Left cardiac atrium (tissue), 4 donors: ENCODE measurements around the gene ATP5PD. TPM values are rescaled to one million over a fixed set of nuclear protein-coding genes. Genes with fewer than 3 reads are reported as not detected.
"Not testable (repeated sequence)": the region's sequence is repeated elsewhere in the genome, so short reads cannot be mapped to it uniquely, and the experiment has no call there.

Experiments
- ATAC-seq, 2 donors: fragments of 200-7000 bp; cut with Tn5 transposase; one replicate each; pipeline ENCODE4 v1.9.1; 2020; ENCODE audit warnings: mild to moderate bottlenecking in 2 of 2, moderate library complexity in 2 of 2
- DNase-seq: peaks from one replicate; pipeline ENCODE4 v3.0.0-alpha.2; 2020
- intact Hi-C, 2 donors: fragments of 100-400 bp; cut with DNase I; formaldehyde crosslinking; loops; one replicate each; pipeline versions ENCODE4 v1.14.1 to v1.15.1; 2022 to 2023
- total RNA-seq, 2 donors: library from RNA; stranded (reverse); fragmentation: NEBNext Ultra II Directional; extraction: Animal tissue kit (Norgen Biotek cat#: 25700); gene quantifications; one replicate each; pipeline ENCODE4 v1.2.1, GENCODE V29; 2021
- donor health status: DM: no; HTN: yes; CAD: no.
- donor health status: DM: no; HTN: yes; CAD: no; lungs with severe emphysema.
- donor health status: DM: yes; HTN: yes; CAD: no.
- donor health status: Dilated cardiomyopathy.

ATP5PD gene
- total RNA-seq, 2 donors from 2014 or later, result 676 to 729 TPM

DNA sequence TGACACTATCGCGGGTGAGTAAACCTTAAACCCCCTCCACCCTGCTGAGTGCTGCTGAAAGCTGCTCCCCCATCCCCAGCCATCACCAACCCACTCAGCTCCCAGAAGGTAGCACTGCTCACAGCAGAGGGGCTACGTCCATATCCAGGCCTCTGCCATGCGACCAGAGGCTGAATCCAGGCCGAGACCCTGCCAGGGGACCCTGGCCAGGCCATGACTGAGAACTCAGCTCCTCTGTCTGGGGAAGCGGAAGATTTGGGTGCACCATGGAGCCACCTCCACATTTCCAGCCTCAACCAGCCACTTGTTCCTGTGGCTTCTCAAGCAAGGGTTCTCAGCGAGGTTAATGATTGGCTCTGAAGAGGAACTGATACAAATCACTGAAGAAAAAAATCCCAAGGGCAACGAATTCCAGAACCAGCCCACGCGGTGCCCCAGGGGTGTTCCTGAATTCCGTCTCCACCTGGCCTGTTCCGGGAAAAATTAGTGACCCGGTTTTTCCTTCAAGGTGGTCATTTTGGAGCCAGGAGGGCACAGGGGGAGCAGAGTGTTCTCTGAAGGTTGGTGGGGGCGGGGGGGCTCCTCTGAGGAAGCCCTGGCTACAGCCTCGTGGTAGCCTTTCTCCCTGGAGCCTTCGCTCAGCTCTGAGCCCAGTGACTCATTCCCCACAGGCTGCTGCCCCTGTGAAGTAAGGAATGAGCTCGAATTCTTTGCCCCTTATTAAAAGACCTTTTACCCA is 31.7 kb upstream of the ATP5PD start:
- intact Hi-C loops, result no loop called here
- DNase-seq, result no peak
- ATAC-seq, result peak in 1 of 2 donors; percentile 26

DNA sequence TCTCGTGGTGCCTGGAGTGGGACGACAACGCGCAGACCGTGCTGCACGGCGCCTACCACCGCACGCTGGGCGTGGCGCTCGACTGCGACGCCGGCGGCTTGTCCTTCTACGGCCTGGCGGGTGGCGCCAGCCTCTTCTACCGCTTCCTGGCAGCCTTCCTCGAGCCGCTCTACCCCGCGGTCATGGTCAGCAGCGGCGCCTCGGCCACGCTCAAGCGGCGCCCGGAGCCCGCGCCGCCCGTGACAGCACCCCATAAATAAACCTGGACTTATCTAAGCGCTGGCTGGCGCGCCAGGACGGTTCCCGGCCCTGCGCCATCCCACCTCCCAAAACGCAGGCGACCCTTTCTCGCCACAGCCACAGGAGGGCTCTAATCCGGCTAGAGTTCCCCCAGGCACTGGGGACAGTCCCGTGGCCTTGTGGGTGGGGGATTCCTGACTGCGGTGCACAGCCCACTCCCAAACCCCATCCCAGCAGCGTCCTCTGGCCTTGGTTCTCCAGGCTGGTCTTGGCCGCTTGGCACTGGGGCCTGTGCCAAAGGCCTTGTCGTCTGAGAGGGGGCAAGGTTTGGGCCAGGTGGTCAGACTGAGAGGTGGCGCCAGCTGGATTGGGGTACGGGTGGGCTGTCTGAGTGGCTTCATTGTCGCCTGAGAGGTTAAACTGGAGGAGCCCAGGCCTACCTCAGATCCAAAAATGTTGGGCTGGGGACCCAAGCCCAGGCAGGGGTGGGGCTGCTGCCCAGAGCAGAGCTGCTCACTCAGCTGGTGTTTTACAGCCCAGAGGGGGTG is 30.9 kb upstream of the ATP5PD start:
- DNase-seq (peak; percentile 86), ATAC-seq (peak; percentile 86 to 91)
- intact Hi-C loops, result no loop called here

DNA sequence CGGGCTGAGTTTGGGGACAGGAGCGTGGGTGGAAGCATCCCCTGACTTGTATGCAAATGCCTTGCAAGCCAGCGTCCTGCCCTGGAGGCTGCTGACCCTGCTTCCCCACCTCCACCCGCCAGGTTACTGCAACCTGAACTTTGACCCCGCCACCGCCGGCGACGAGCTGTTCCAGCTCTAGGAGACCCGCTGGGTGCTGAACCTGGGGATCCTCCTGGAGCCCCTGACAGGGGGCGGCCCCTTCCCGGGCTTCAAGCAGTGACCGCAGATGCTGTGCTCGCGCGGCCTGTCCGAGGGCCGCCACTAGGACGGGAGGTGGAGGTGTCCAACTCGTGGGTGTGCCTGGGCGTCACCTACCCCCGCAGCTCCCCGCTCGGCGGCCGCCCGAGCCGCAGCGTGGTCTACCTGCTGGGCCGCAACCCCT is 30.3 kb upstream of the ATP5PD start:
- no peak for ATAC-seq
- no peak for DNase-seq
- intact Hi-C loops, result no loop called here

DNA sequence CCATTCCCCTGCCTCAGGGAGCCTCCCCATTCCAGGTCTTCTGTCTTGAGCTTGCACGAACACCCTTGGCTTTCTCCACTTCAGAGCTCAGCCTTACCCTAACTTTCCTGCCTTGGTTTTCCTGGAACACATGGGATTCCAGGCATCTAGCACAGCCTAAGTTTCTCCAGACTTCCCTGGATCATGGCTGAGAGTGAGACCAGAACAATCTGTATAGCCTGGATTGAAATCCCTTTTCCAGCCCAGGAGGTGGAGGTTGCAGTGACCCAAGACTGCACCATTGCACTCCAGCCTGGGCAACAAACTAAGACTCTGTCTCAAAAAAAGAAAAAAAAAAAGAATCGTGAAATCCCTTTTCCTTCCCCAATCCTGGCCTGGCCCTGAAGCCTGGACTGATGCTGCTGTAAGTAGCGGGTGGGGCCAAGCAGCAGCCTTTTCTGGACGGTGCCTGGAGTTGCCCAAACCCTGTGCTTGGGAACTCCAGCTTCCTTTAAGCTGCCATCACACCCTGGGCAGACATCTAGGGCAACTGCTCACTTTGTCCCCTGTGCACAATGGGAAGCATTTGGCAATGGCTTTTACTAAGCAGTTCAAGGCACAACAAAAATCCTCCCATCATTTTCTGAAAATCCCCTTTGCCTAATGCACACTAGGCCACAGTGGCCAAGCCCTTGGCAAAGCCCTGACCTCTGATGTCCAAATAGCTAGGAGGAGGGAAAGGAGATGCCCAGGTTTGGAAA is 29.0 kb upstream of the ATP5PD start:
- intact Hi-C loops, result no loop called here

DNA sequence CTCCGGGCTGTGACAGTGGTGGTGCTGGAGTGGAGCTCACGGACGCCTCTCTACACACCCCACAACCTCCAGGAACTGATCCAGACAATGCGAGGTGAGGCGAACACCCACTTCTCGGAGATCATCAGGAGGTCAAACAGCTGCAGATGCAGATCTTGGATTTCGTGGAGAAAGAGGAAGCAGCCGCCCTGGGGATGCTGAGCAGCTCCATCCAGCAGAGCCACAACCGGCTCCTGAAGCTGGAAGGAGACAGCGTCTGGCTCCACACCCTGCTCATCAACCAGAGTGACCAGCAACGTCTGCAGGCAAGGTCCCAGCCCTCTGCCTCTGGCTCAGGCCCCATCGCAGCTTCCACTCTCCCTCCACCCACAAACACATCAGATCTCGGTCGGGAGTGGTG is 27.8 kb upstream of the ATP5PD start:
- intact Hi-C loops, result no loop called here
- ATAC-seq (no peak), DNase-seq (no peak)

More for the DNA sequence above, 29.0 kb upstream of the ATP5PD start:
- ATAC-seq (no peak), DNase-seq (no peak)

DNA sequence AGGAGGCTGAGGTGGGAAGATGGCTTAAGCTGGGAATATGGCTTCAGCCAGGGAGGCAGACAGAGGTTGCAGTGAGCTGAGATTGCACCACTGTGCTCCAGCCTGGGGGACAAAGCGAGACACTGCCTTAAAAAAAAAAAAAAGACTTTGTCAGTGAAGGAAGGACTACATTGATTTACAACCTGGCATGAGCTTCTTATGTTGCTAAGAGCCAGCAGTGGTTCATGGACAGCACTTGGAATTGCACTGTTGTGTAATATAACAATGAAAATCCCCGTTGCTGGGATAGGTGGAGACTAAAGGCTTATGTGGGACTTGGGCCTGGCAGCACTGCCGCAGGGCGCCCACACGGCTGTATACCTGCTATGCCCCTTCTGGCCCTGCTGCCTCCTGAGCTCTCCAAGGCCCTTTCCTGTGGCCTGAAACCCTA is 26.9 kb upstream of the ATP5PD start:
- no peak for ATAC-seq
- intact Hi-C loops, result no loop called here
- DNase-seq, result no peak

DNA sequence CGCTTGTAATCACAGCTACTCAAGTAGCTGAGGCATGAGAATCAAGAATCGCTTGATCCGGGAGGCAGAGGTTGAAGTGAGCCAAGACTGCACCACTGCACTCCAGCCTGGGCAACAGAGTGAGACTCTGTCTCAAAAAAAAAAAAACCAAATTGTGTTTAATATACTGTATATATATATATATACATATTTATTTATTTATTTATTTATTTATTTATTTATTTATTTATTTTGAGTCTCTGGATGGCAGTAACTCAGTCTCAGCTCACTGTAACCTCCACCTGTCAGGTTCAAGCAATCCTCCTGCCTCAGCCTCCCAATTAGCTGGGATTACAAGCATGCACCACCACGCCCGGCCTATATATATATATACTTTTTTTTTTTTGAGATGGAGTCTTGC is 26.1 kb upstream of the ATP5PD start:
- ATAC-seq, intact Hi-C loops, DNase-seq: not testable (repeated sequence)

DNA sequence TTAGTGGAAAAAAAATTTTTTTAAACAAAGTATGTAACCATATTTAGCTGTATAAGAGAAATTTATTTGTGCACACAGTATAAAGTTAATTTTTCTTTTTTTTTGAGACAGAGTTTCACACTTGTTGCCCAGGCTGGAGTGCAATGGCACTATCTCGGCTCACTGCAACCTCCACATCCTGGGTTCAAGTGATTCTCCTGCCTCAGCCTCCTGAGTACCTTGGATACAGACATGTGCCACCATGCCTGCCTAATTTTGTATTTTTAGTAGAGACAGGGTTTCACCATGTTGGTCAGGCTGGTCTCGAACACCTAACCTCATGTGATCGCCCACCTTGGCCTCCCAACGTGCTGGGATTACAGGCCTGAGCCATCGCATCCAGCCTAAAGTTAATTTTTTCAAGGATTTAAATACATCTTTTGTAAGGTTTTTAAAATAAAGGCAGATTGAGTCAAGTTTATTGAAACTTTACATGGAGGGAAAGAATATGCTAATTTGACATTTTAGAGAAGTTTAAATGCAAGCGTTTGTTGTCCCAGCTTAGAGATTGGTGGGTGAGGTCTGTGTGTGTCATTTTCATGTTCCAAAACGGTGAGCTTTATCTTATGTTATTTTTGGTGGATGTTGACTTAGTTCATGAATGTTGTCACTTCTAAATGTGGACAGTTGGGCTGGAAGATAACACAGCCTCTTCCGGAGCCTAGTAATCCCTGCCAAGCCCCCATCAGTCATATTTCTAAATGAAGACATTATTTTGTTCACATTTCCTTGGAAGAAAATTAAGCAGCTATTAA is 24.9 kb upstream of the ATP5PD start:
- DNase-seq, intact Hi-C loops: not testable (repeated sequence)
- peak; percentile 55 to 80 for ATAC-seq

DNA sequence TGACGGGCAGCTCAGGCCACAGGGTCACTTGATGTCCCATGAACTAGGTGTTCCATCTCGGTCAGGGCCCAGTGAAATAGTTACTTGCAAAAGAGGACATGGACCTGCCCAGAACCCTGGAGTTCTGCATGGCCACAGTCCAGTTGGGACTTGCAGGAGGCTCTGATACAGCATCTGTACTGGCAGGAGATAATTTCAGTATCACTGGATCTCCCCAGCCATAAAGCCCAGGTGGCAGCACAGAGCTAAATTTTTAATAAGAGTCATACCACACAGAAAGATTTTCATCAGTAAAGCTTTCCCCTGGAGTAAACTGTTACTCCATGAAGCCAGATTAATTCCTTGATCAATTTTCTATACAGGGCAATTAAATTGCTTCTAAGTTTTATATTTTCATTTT is 23.0 kb upstream of the ATP5PD start:
- DNase-seq (no peak), ATAC-seq (peak in 1 of 2 donors; percentile 21)
- intact Hi-C loops, result loop anchor here in 1 of 2 donors (10.0 kb wide), 1 partner anchor 105 kb away; no protein-coding TSS in a partner anchor

DNA sequence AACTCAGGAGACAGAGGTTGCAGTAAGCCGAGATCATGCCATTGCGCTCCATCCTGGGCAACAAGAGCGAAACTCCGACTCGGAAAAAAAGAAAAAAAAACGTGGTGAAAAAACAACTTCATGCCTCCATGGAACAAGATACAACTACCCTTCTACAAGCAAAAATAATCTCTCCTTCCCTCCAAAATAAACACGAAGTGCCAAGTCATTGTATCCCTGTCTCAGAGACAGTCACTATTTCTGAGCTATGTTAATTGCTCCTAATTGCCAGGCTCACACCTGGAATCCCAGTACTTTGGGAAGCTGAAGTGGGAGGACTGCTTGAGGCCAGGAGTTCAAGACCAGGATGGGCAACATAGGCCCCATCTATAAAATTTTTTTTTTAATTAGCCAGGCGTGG is 22.0 kb upstream of the ATP5PD start:
- intact Hi-C loops, result loop anchor here in 1 of 2 donors (10.0 kb wide), 1 partner anchor 106 kb away; no protein-coding TSS in a partner anchor
- DNase-seq (no peak), ATAC-seq (no peak)

DNA sequence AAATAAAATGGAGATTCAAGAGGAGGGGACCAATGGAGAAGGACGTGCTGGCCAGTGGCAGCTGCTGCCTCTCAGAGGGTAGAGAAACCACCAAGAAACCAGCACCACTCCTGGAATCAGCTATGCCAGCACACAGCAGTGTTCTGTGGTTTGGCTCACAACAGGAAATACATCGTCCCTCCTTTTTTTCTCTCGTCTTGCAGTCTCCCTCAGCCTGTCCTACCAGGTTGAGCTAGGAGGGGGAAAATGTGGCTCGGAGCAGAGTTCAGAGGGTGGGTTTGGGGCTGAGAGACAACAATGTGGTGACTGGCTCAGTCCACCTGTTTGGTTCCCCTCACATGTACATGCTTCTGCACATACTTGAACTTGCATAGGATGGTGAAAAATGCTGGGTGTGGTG is 21.1 kb upstream of the ATP5PD start:
- intact Hi-C loops, result loop anchor here in 1 of 2 donors (10.0 kb wide), 1 partner anchor 107 kb away; no protein-coding TSS in a partner anchor
- ATAC-seq, result no peak
- DNase-seq, result no peak

DNA sequence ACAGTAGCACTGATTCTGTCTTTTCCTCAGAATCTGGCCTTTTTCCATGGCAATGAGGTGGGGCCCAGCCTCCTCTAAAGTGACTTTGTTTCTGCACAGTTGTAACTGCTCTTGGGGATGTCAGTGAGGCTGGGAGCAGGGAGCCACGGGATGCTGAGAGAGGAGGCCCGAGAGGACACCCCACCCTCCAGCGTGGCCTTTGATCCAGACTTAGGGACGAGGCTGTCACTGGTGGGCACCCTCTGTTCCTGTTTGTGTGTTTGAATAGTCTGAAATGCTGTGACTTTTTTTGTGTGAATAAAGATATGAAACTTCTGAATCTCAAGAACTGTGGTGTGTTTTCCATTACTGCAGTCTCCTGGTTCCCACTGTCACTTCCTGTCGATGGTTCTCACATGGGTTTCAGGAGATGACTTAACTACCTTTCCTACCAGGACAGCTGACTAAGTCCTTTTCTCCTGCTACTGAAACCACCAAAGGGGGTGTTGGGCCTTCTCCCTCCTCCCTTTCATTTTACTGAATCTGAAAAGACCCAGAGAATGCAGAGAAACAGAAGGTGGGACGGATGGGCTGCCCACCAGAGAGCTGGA is 18.9 kb upstream of the ATP5PD start:
- intact Hi-C loops, result loop anchor here in 1 of 2 donors (10.0 kb wide), 1 partner anchor 109 kb away; no protein-coding TSS in a partner anchor
- ATAC-seq, result no peak
- DNase-seq, result no peak

DNA sequence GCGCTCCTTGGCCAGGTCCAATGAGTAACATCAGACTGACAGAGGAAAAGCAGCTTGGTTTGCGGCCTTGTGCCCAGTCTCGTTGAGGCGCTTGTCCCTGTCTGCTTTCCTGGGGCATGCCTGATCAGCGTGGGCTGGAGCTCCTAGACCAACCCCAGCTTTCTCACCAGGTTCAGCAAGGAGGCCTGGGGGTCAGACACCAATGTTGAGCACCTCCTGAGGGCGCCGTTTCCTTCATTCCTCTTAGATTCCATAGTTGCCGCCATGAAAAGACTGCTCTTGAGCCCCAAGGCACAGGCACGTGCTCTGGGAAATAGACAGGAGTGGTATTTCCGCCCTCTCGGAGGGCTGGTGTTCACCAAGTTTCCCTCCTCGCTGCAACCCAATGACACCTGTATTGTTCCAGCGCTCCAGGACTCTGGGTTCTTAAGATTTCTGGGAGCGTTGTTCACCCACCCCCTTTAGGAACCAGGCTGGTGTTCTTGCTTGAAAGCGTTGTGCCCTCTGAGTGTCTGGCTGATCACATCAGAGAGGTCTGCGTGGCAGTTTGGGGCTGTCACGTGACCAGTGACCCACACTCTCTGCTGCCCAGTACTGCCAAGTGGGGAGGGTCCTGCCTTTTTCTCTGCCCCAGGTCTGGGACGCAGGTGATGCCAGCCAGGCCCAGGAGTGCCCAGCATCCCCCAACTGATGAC is 18.2 kb upstream of the ATP5PD start:
- ATAC-seq (no peak), DNase-seq (no peak)
- intact Hi-C loops, result loop anchor here in 1 of 2 donors (10.0 kb wide), 1 partner anchor 110 kb away; no protein-coding TSS in a partner anchor

DNA sequence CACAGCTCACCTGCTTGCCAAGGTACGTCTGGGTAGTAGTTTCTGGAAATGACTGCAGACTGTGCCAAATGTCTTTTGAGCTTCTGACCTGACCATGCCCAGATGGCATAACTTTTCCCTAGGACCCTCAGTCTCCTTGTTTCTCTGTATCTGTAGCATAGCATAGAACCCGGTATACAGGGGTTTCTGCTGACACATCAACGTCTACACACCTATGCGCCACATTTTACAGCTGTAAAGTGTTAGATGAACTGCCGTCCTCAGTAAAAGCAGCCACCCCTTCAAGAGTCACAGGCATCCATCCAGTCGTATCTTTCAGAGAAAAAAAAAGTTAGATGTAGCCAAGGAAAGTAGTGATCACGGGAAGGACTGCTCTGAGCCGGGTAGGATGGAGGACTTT is 17.7 kb upstream of the ATP5PD start:
- DNase-seq (no peak), ATAC-seq (no peak)
- intact Hi-C loops, result loop anchor here in 1 of 2 donors (10.0 kb wide), 1 partner anchor 110 kb away; no protein-coding TSS in a partner anchor

DNA sequence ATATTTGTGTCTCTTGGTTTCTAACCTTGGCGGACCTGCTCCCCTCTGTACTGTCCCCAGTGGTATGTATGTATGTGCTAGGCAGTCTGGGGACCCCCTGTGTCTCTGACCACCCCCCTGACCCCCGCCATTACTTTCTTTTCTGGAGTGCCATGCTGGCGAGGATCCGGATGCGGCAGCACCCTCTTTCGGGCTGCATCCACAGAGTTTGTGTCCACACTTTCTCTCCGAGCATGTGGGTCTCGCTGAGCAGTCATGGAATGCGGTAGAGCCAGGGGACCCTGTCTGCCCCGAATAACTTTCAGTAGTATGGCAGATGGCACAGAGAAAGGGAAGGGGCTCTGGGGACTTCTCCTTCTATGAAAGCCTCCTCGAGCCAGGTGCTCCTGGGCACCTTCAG is 17.3 kb upstream of the ATP5PD start:
- ATAC-seq, result no peak
- intact Hi-C loops, result loop anchor here in 1 of 2 donors (10.0 kb wide), 1 partner anchor 111 kb away; no protein-coding TSS in a partner anchor
- DNase-seq, result no peak

DNA sequence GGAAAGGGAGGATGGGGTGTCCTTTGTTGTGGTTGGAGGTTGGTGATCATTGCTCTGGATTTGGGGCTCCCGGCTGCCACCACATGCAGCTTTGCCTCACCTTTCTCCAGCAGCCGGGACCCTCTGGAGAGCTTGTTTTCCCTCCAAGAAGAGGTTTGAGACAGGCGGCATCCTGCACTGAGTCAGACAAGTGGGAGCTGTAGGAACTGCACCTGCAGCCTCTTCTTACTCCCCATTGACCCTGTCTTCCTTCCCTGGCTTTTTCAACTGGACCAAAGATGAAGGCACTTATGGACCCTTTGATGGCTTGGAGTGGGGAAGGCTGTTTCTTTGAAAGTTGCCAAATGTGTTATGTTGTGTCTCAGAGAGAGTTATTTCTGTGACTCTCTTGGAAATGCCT is 16.9 kb upstream of the ATP5PD start:
- ATAC-seq (no peak), DNase-seq (no peak)
- intact Hi-C loops, result loop anchor here in 1 of 2 donors (10.0 kb wide), 1 partner anchor 111 kb away; no protein-coding TSS in a partner anchor

DNA sequence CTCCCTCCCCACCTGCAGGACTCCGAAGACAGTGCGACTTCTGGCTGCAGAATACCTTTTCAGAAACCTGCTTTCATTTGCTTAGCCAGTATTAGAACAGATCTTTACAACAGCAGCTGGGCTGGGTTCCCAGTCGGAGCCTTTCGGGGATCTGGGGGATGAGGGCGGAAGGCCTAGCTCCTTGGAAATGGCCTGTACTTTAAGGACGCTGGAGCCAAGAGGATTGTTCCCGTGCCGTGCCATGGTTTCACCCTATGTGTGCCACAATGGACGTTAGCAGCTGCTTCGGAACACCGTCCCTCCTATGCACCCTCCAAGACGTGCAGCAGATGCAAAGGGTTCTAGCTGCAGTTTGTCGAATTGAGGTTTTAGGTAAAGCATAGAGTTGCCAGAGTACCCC is 16.4 kb upstream of the ATP5PD start:
- intact Hi-C loops, result loop anchor here in 1 of 2 donors (10.0 kb wide), 1 partner anchor 112 kb away; no protein-coding TSS in a partner anchor
- DNase-seq, result no peak
- no peak for ATAC-seq
